RWPE1 (cell line): ENCODE data around the gene ERAL1.
"Not testable (repeated sequence)": the region's sequence is repeated elsewhere in the genome, so short reads cannot be mapped to it uniquely, and the experiment has no call there.

Experiments used
- CTCF ChIA-PET: fragments of 350-600 bp; sonication (Branson Sonifier 250); formaldehyde crosslinking; extraction: SDS; loops from one replicate; lab custom pipeline; 2021; lab: Yijun Ruan, JAX
- POLR2A ChIA-PET: fragments of 400-600 bp; formaldehyde crosslinking; extraction: SDS; loops from one replicate; lab custom pipeline; 2020; ENCODE audit warnings: antibody characterized with exemption; ENCODE audit not compliant: low non-redundant PET; lab: Yijun Ruan, JAX
- DNase-seq: peaks from one replicate; pipeline ENCODE4 v3.0.0; 2012; ENCODE audit warnings: low spot score
- H3K27ac ChIP-seq: fragments of 450-650 bp; 2 replicates; pipeline ENCODE4 v1.5.1; 2017
- CTCF ChIP-seq: fragments of 450-650 bp; conservative IDR thresholded peaks from 2 replicates; pipeline ENCODE4 v1.5.1; 2017; ENCODE audit warnings: low read depth, mild to moderate bottlenecking

The ERAL1 gene

GRCh38 chr17:28846231-28846630 is 8.6 kb upstream of the ERAL1 start:
- ChIA-PET POLR2A (no interaction called here), CTCF (interaction anchor here (0.7 kb wide), 2 partner anchors 14 to 82 kb away, joined by 3 to 5 read pairs; no protein-coding TSS in a partner anchor)
- no peak for DNase-seq
- TF ChIP-seq CTCF = no peak
- H3K27ac ChIP-seq = peak overlapping the region; percentile 23; the same call in 1 of the 2 replicates

- POLR2A ChIA-PET, DNase-seq: not testable (repeated sequence)
- CTCF ChIA-PET = interaction anchor here (0.7 kb wide), 1 partner anchor 15 kb away, joined by 5 read pairs; no protein-coding TSS in a partner anchor
- peak overlapping the region; percentile 23; the same call in 1 of the 2 replicates for H3K27ac ChIP-seq
These were observed 8.1 kb upstream of the ERAL1 start for GRCh38 chr17:28846699-28847098.

GRCh38 chr17:28848667-28849066 is 6.1 kb upstream of the ERAL1 start:
- H3K27ac ChIP-seq, DNase-seq, POLR2A ChIA-PET: not testable (repeated sequence)
- CTCF ChIA-PET = interaction anchor here (0.7 to 1.3 kb wide), 2 partner anchors 30 to 84 kb away, joined by 4 read pairs; no protein-coding TSS in a partner anchor
- peak; percentile 29 for TF ChIP-seq CTCF

- no peak for DNase-seq
- CTCF ChIA-PET = interaction anchor here (0.6 to 1.3 kb wide), 5 partner anchors 22 to 520 kb away, joined by 3 to 4 read pairs (median 4); no protein-coding TSS in a partner anchor
- POLR2A ChIA-PET = no interaction called here
- no peak overlapping the region for H3K27ac ChIP-seq
- no peak for TF ChIP-seq CTCF
These were observed 5.5 kb upstream of the ERAL1 start for GRCh38 chr17:28849281-28849680.

- no peak for DNase-seq
- no peak overlapping the region for H3K27ac ChIP-seq
- POLR2A ChIA-PET = interaction anchor here (0.7 kb wide), 1 partner anchor 141 kb away, joined by 4 read pairs; no protein-coding TSS in a partner anchor
- no peak for TF ChIP-seq CTCF
- CTCF ChIA-PET = no interaction called here
These were observed 1.5 kb upstream of the ERAL1 start for GRCh38 chr17:28853295-28853694.

- TF ChIP-seq CTCF = no peak
- ChIA-PET POLR2A (no interaction called here), CTCF (no interaction called here)
- peak overlapping the region; percentile 79 for H3K27ac ChIP-seq
- no peak for DNase-seq
These were observed 492 bp downstream of the ERAL1 start for GRCh38 chr17:28855336-28855679.

GRCh38 chr17:28856028-28856574 is 1.3 kb downstream of the ERAL1 start:
- H3K27ac ChIP-seq = no peak overlapping the region
- ChIA-PET CTCF (no interaction called here), POLR2A (interaction anchor here (0.6 to 0.7 kb wide), 3 partner anchors 16 to 269 kb away, joined by 3 read pairs; no protein-coding TSS in a partner anchor)
- TF ChIP-seq CTCF = no peak
- no peak for DNase-seq
